GM12892 (cell line): Measurements from ENCODE around the gene FBXO48.
"Not testable (repeated sequence)": the region's sequence is repeated elsewhere in the genome, so short reads cannot be mapped to it uniquely, and the experiment has no call there.

ENCODE experiments used
- DNase-seq: peaks from one replicate; pipeline ENCODE4 v3.0.0; 2011; ENCODE audit not compliant: insufficient read length
- FAIRE-seq: peaks from 2 replicates; lab custom pipeline; 2011; peaks lifted over from hg19 to GRCh38; lab: Jason Lieb, UNC
- POLR2A ChIP-seq: IDR thresholded peaks from 2 replicates; pipeline ENCODE4 v1.6.1; 2011; ENCODE audit warnings: low read depth, low read length, control low read depth
- POLR2AphosphoS5 ChIP-seq: IDR thresholded peaks from 2 replicates; pipeline ENCODE4 v1.6.1; 2011; ENCODE audit warnings: low read depth, low read length, control low read depth
- TAF1 ChIP-seq: IDR thresholded peaks from 2 replicates; pipeline ENCODE4 v1.6.1; 2011; ENCODE audit warnings: low read depth, mild to moderate bottlenecking, control low read depth, low read length, borderline replicate concordance

FBXO48 gene

GRCh38 chr2:68448671-68449653 is 18.1 kb downstream of the FBXO48 start:
- TF ChIP-seq TAF1 (no peak), POLR2AphosphoS5 (no peak), POLR2A (no peak)
- FAIRE-seq (no peak), DNase-seq (no peak)

DNA sequence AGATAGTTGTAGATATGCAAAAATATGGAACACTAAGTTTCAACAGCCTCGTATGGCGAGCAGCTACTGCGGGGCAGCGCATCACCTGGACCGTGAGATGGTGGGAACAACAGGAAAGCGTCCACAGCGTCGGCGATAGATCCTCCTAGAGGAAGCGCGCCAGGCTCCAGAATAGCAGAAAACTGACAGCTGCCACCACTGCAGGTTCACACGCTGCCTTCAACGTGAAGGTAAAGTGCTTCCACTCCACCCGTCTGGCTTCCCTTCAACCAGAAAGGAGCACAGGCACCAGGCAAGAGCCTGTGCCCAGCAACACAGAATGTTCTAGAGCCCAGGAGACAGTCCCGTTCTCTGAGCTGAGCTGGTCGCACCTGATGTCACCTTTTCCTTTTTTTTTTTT is 20.0 kb downstream of the FBXO48 start:
- no peak for TF ChIP-seq TAF1
- TF ChIP-seq POLR2A: no peak
- TF ChIP-seq POLR2AphosphoS5: no peak
- FAIRE-seq: no peak
- no peak for DNase-seq

- not testable (repeated sequence) for DNase-seq, FAIRE-seq
Measured at GRCh38 chr2:68446425-68446824, 20.7 kb downstream of the FBXO48 start.

DNA sequence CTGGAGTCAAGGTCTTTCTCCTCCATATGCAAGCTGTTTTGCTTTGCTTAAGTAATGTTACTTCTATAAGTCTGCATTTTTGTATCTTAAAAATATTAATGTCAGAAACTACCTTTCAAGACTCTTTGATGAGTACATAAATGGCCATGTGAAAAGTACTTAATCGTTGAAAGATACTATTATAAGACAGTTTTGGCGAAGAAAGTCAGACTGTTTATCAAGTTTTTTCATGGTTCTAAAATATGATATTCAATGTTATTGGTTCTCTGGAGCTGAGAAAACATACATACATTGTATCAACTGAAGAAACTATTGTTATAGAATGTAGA is 25.1 kb downstream of the FBXO48 start:
- TF ChIP-seq POLR2AphosphoS5 (no peak), TAF1 (no peak), POLR2A (no peak)
- DNase-seq (no peak), FAIRE-seq (no peak)

DNA sequence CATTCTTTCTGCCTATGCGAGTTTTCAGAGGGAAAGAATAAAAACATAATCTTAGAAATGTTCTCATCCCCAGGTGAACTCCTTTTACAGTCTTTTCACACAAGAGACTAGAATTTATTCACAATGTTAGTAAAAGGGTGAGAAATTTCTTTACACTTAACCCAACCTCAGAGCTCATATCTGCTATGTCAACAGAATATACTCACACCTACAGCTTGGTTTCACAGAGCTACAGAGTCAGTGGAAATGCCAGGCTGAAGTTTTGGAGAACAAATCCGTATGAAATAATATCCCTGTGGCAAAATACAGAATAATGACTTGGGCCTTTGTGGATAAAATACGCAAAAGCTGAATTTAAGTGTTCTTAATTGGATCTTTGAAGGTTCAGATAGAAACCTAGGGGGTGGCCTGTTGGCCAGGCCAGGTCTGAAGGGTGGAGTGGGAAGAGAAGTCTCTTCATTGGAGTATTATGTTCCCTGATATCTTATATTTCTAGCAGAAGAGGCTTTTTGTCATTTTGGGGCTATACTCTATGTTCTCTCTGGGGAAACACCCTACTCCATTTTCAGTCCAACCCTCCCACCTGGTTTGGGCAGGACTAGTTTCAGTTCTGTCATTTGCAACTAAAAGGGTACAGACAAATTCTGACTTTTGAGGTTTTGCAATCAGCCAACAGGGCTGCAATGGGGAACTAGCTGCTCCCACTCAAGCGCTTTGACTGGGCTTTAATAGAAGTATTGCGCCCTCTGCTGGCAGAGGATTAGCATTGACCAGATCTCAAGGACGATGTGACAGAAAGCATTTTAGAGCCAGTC is 25.7 kb downstream of the FBXO48 start:
- TF ChIP-seq POLR2A (no peak), POLR2AphosphoS5 (no peak), TAF1 (no peak)
- peak; percentile 36 for DNase-seq
- peak; percentile 99 for FAIRE-seq

GRCh38 chr2:68438455-68439303 is 28.4 kb downstream of the FBXO48 start:
- FAIRE-seq (peak; percentile 90), DNase-seq (no peak)
- TF ChIP-seq TAF1 (no peak), POLR2A (peak; percentile 100), POLR2AphosphoS5 (peak; percentile 99)

DNA sequence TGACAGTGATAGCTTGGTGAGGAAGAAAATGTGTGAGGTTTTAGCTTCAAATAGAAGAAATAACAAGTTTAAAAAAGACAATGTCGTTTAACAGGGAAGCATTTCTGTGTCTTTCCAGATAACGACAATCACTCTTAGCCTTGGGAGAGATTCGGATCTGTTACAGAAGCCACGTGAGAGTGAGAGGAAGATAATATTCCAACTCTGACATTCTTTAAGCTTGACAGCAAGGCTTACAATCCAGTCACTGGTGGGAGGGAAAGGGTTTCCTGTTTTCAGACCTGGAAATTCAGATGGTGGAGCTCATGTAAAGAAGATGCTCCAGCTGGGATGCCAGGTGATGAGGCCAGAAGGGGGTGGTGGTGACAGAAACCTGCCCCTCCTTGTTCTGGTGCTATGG is 30.8 kb downstream of the FBXO48 start:
- FAIRE-seq (peak; percentile 53), DNase-seq (no peak)
- TF ChIP-seq POLR2A (no peak), TAF1 (no peak), POLR2AphosphoS5 (no peak)

- no peak for DNase-seq
- FAIRE-seq: no peak
- TF ChIP-seq POLR2AphosphoS5 (no peak), POLR2A (no peak), TAF1 (no peak)
Measured at GRCh38 chr2:68435615-68436014, 31.5 kb downstream of the FBXO48 start.

- TF ChIP-seq TAF1 (no peak), POLR2A (no peak), POLR2AphosphoS5 (no peak)
- DNase-seq (no peak), FAIRE-seq (peak; percentile 51)
Measured at GRCh38 chr2:68434981-68435380, 32.1 kb downstream of the FBXO48 start.

DNA sequence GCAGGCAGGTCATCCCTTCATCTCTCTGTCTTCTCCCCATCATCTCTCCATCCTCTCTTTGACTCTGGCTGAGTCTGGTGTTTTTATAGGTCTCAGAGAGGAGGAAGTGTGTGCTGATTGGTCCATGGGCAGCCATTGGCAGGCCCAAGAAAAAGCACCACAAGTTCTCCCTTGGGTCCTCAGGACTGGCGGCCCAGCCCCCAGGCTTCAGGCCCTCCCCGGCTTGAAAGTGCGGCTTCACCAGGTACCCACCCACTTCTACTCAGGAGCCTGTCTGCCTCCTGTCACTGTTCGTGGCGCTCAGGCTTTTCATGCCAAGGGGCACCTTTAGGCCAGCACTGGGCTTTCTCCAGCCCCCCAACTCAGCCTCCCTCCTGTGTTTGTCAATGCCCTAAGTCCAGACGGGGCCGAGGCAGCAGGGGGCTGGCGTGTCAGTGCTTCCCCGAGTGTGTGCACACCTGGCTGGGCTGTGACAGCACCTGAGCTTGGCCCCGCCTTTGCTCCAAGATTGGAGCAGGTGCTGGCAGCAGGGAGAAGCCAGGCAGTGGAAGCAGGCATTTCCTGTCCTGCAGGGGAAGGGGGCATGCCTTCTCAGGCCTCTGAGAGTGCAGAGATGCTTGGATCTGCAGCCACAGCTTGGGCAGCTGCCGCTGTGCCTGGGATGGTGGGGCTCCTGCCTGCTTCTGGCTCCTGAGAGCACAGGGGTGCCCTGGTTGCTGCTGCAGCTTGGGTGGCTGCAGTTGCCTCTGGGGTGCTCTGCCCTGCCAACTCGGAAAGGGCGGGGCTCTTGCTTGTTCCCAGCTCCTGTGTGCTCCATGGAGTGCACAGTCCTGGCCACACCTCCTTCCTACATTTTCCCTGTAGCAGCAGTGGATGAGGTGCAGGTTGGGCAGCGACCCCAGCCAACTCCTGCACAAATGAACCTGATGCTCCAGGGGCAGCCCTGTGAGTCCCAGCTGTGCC is 34.1 kb downstream of the FBXO48 start:
- FAIRE-seq (no peak), DNase-seq (no peak)
- TF ChIP-seq TAF1 (no peak), POLR2A (no peak), POLR2AphosphoS5 (no peak)
